ENCODE measurements around the gene PANK4.
"Not testable (repeated sequence)": the region's sequence is repeated elsewhere in the genome, so short reads cannot be mapped to it uniquely, and the experiment has no call there.

Gene PANK4

GRCh38 chr1:2459102-2459753, 67.2 kb downstream of the PANK4 start:
- not testable (repeated sequence) for H3K36me3 ChIP-seq (ENCODE audit: insufficient read depth, low read length); H3K79me2 ChIP-seq (ENCODE audit: control insufficient read depth, insufficient read depth, low read length, unreplicated experiment); H3K27ac ChIP-seq (ENCODE audit: low read depth, low read length); H3K4me3 ChIP-seq (ENCODE audit: low read depth, low read length); H2AFZ ChIP-seq (ENCODE audit: low read length, unreplicated experiment)
- peaks cover 20% of the 10 kb centered on the region for H3K4me1 ChIP-seq (ENCODE audit: control insufficient read depth, insufficient read depth, low read length, unreplicated experiment)
- H3K27me3 ChIP-seq (ENCODE audit: insufficient read depth, low read length): peaks cover 18% of the 10 kb centered on the region

- H3K27me3 ChIP-seq (ENCODE audit: insufficient read depth, low read length): peaks cover 13% of the 10 kb centered on the region
- no peaks in the 10 kb centered on the region for H3K79me2 ChIP-seq (ENCODE audit: control insufficient read depth, insufficient read depth, low read length, unreplicated experiment)
- H3K27ac ChIP-seq (ENCODE audit: low read depth, low read length): no peak overlapping the region
- no peaks in the 10 kb centered on the region for H3K36me3 ChIP-seq (ENCODE audit: insufficient read depth, low read length)
- no peak overlapping the region for H3K4me3 ChIP-seq (ENCODE audit: low read depth, low read length)
- H3K4me1 ChIP-seq (ENCODE audit: control insufficient read depth, insufficient read depth, low read length, unreplicated experiment): peaks cover 20% of the 10 kb centered on the region
- no peak overlapping the region for H2AFZ ChIP-seq (ENCODE audit: low read length, unreplicated experiment)
These were observed 67.7 kb downstream of the PANK4 start for GRCh38 chr1:2458687-2459086.
